Stimulated activated naive CD8-positive, alpha-beta T cell treated with anti-CD3 and anti-CD28 coated beads, Interleukin-15, Interleukin-2, amounts not matched to agents 100 ng/mL and 50 ng/mL, for 24 hours (primary cell): ENCODE data around the gene SLC38A9.

ENCODE experiments used
- H3K27ac Mint-ChIP-seq: one replicate; pipeline ENCODE4 v1.8.0; 2021; ENCODE audit warnings: mild to moderate bottlenecking, mixed read lengths
- H3K27me3 Mint-ChIP-seq: one replicate; pipeline ENCODE4 v1.8.0; 2021; ENCODE audit warnings: mixed read lengths
- H3K36me3 Mint-ChIP-seq: one replicate; pipeline ENCODE4 v1.8.0; 2021; ENCODE audit warnings: low read depth, mixed read lengths
- H3K4me1 Mint-ChIP-seq: one replicate; pipeline ENCODE4 v1.8.0; 2021; ENCODE audit warnings: low read depth, mixed read lengths
- H3K4me3 Mint-ChIP-seq: one replicate; pipeline ENCODE4 v1.8.0; 2021; ENCODE audit warnings: mild to moderate bottlenecking, mixed read lengths
- H3K9me3 Mint-ChIP-seq: one replicate; pipeline ENCODE4 v1.8.0; 2021; ENCODE audit warnings: mixed read lengths

The SLC38A9 gene

DNA sequence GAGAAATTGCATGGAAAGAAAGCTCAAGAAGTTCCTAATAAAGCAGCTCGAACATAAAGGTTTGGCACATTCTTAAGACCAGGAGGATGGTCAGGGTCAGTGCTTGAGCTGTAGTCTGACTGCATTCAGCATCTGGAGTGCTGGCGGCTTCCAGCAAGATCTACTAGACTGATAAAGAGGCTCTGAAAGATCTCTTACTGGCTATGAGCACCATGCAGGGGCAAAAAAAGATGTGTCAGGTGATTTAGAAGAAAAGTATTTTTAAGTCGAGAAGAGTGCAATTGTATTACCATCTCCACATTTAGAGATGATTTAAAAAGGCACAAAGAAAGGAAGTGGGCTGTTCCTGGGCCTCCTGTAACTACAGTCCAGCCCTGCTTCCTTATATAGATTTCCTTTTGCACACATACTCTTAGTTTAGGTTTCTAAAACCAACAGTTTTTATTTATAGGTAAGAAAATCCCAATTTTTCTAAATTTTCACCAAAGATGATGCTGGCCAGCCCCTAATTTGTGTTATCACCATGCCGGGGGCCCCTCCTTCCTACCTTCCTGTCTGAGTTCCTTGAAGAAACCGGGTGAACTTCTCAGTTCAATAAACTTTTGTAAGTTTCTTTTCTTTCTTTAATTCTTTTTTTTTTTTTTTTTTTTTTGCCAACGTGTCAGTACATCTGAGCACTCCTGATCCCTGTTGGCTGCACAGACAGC, 111.5 kb downstream of the SLC38A9 start:
- H3K4me3 Mint-ChIP-seq, result peak overlapping the region; percentile 53
- H3K4me1 Mint-ChIP-seq, result peaks cover 60% of the 10 kb centered on the region
- no peaks in the 10 kb centered on the region for H3K9me3 Mint-ChIP-seq
- no peaks in the 10 kb centered on the region for H3K27me3 Mint-ChIP-seq
- H3K36me3 Mint-ChIP-seq, result no peaks in the 10 kb centered on the region
- H3K27ac Mint-ChIP-seq, result peak overlapping the region; percentile 79

DNA sequence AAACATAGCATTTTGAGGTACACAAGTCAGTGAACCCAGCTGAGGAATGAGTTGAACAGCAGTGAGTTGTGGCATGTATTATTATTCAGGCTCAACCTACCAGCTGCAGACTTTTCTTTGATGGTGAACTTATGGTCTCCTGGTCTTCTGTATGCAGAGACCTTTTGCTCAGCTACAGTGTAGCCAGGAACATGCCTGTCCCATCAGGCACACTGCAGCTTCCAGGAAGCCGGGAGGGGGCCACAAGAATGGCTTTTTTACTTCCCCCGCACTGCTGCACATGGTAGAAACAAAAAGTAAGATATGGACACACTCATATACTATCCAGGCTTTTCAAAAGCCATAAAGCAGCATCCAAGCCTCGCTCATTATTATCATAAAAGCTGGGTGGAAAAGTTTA, 112.0 kb downstream of the SLC38A9 start:
- Mint-ChIP-seq H3K9me3 (no peaks in the 10 kb centered on the region), H3K4me1 (peaks cover 60% of the 10 kb centered on the region), H3K27ac (peak overlapping the region; percentile 79), H3K4me3 (peak overlapping the region; percentile 53), H3K27me3 (no peaks in the 10 kb centered on the region), H3K36me3 (no peaks in the 10 kb centered on the region)

DNA sequence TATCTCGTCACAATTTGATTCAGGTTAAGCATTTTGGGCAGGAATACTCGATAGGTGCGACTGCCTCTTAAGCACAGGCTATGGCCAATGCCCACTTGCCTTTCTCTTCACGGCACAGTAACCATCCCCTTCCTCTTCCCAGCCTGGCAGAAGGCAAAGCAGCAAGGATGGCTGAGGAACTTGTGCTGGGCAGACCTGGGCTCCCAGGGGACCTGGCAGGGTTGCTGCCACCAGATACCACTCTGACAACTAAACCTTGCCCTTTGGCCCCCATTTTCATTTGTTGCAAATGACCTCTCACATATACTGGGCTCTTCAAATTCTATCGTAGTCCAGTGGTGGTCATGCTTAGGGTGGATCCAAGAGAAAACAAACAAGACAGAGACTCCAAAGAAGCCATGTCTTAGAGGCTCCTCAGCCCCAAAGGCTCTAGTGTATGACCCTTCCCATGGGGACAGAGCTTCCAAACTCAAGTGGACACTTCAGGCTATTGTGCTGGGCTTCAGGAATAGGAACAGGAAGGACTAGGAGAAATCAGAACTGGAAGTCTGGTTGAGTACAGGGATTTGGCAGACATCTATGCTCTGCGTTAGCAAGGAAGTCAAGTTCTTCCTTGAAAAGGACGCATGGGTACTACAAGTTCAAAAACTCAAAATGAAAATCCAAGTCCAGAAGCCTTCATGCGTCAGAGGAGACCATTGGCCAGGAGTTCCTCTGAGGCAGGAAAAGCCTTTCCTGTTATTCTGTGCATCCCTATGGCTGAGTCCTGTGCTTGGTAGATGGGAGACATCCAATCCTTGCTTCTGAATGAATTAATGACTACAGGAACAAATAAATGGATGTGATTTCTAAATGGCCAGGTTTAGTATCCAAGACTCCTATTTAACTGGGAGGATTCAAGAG, 112.7 kb downstream of the SLC38A9 start:
- Mint-ChIP-seq H3K4me3 (no peak overlapping the region), H3K27me3 (no peaks in the 10 kb centered on the region), H3K9me3 (peaks cover 3% of the 10 kb centered on the region), H3K27ac (peak overlapping the region; percentile 9), H3K4me1 (peaks cover 66% of the 10 kb centered on the region), H3K36me3 (no peaks in the 10 kb centered on the region)

DNA sequence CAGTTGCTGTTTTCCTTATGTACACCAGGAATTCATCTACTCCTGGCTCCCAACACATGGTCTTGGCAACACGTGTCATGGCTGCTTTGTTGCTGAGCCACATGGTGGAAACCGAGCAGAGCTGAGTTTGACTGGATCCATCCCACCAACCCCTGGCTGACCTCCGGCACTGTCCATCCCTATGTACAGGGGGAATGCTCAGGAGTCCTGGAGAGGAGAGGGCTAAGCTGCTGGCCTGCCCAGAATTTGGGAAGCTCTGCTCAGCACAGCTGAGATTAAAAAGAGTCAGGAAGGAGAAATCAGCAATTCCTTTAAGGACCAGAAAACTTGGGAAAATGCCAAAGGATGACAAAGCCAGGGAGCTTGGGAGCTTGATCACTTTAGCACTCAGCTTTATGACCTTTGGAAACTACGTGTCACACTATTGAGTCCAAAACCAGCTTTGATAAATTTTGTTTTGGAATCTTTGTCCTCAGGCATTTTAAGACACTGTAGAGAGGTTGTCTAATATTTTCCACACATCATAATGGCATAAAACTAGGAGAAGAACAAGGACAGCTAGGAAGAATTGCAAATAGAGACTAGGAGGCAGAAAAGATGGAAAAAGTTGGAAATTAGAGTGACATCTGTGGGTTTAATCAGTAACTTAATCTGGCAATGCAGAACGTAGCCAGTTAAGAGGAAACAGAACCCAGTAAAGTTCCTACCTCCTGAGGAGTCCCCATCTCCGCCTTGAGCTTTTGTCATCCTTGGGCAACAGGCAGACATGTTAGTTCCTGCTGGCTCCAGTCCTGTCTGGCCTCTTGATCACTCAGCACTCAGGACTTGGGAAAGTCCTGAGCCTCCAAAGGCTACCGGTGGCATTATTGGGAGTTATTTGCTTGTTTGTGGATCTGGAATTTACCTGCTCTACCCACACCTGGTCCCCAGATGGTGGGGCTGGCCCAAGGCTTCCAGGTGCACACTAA, 114.8 kb downstream of the SLC38A9 start:
- Mint-ChIP-seq H3K36me3 (no peaks in the 10 kb centered on the region), H3K27ac (peak overlapping the region; percentile 85), H3K9me3 (peaks cover 3% of the 10 kb centered on the region), H3K4me3 (no peak overlapping the region), H3K27me3 (no peaks in the 10 kb centered on the region), H3K4me1 (peaks cover 71% of the 10 kb centered on the region)

DNA sequence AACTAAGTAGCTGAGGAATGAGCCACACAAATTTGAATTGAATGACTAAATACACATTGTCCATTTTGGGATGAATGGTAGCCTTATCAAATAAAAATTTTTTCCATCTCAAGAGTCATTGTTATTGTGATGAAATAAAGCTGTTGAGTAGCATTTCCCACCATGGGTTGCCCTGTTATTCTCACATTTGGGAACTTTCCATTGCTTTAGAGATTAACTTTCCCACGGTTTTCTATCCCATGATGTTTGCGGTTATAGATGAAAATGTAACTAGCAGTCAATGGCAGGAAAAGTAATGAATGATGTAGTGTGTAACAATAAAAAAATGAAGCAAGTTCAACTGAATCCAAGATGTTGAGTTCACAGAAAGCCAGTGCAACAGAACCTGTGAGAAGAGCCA, 117.5 kb downstream of the SLC38A9 start:
- H3K4me3 Mint-ChIP-seq, result no peak overlapping the region
- H3K27ac Mint-ChIP-seq, result peak overlapping the region; percentile 70
- peaks cover 4% of the 10 kb centered on the region for H3K36me3 Mint-ChIP-seq
- no peaks in the 10 kb centered on the region for H3K27me3 Mint-ChIP-seq
- H3K4me1 Mint-ChIP-seq, result peaks cover 67% of the 10 kb centered on the region
- H3K9me3 Mint-ChIP-seq, result peaks cover 3% of the 10 kb centered on the region

DNA sequence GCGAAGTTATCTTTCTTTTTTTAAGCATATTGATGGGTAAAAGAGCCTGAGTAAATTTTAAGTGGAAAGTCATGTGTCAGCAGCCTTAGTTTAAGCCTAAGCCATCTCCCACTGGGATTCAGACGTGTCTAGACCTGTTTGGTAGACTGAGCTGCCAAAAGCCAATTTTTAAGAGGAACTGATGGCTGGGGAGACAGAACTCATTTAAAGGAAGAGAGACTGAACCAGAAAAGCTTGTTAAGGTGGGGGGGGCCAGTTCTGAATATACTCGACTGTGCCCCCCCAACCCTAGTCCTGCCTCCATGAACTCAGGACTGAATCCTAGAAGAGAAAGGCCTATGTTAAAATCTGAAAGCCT, 119.0 kb downstream of the SLC38A9 start:
- peaks cover 58% of the 10 kb centered on the region for H3K4me1 Mint-ChIP-seq
- H3K36me3 Mint-ChIP-seq, result peaks cover 4% of the 10 kb centered on the region
- peaks cover 3% of the 10 kb centered on the region for H3K9me3 Mint-ChIP-seq
- H3K27ac Mint-ChIP-seq, result peak overlapping the region; percentile 22
- no peaks in the 10 kb centered on the region for H3K27me3 Mint-ChIP-seq
- H3K4me3 Mint-ChIP-seq, result no peak overlapping the region

DNA sequence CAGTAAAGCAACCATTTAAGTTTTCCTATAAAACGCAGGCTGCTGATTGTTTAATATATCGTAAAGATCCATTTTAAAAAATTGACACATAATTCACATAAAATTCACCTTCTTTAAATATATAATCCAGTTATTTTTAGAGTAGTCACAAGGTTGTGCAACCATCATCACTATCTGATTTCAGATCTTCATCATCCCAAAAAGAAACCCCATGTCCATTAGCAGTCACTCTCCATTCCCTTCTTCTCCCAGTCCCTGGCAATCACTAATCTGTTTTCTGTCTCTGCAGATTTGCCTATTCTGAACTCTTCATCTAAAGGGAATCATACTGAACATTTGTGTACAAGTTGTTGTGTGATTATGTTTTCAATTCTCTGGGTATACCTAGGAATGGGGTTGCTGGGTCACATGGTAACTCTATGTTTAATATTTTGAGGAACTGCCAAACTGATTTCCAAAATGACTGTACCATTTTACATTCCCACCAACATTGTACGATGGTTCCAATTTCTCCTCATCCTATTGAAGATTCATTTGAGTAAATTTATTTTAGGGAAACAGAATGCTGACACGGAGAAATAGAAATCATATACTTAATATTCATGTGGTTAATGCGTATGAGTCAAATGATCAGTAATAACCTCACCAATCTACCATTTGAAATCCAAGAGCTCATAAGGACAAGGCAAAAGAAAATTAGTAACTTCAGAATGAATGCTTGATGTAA, 119.6 kb downstream of the SLC38A9 start:
- Mint-ChIP-seq H3K27ac (peak overlapping the region; percentile 22), H3K36me3 (peaks cover 4% of the 10 kb centered on the region), H3K4me3 (no peak overlapping the region), H3K27me3 (no peaks in the 10 kb centered on the region), H3K4me1 (peaks cover 53% of the 10 kb centered on the region), H3K9me3 (peaks cover 3% of the 10 kb centered on the region)

DNA sequence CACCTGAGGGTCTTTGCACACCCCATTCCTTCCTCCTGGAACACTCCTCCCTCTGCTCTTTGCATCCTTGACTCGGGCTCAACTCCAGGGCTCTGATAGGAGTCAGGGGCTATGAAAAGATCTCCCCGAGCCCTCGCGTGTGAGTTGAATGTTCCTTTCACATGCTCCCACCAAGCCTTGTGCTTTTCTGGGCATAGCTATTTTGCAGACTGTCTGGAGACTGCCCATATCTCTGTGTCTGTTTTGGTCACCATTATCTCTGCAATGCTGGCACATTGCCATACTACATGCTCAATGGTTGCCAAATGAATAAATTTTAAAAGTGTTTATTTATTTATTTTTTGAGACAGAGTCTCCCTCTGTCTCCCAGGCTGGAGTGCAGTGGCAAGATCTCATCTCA, 120.4 kb downstream of the SLC38A9 start:
- Mint-ChIP-seq H3K4me1 (peaks cover 44% of the 10 kb centered on the region), H3K27ac (peak overlapping the region; percentile 93), H3K27me3 (no peaks in the 10 kb centered on the region), H3K36me3 (peaks cover 4% of the 10 kb centered on the region), H3K9me3 (peaks cover 3% of the 10 kb centered on the region), H3K4me3 (no peak overlapping the region)

DNA sequence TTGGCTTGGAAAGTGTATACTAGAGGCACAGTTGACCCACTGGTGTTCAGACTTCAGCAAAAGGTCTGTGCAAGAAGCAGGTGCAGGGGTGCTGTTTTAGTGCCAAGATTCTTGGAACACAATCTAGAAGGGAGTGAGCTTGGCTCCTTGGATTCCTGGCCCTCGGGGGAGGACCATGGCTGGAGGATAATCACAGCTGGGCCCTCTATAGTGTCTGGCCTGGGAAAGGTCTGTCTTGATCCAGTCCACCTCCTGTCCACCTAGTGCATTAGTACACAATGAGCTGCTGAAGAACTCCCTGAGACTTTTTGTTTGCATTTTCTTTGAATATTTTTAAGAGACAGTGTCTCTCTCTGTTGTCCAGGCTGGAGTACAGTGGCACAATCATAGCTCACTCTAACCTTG, 126.9 kb downstream of the SLC38A9 start:
- Mint-ChIP-seq H3K27ac (no peak overlapping the region), H3K9me3 (no peaks in the 10 kb centered on the region), H3K36me3 (peaks cover under 1% of the 10 kb centered on the region), H3K27me3 (no peaks in the 10 kb centered on the region), H3K4me3 (no peak overlapping the region), H3K4me1 (peaks cover 29% of the 10 kb centered on the region)

DNA sequence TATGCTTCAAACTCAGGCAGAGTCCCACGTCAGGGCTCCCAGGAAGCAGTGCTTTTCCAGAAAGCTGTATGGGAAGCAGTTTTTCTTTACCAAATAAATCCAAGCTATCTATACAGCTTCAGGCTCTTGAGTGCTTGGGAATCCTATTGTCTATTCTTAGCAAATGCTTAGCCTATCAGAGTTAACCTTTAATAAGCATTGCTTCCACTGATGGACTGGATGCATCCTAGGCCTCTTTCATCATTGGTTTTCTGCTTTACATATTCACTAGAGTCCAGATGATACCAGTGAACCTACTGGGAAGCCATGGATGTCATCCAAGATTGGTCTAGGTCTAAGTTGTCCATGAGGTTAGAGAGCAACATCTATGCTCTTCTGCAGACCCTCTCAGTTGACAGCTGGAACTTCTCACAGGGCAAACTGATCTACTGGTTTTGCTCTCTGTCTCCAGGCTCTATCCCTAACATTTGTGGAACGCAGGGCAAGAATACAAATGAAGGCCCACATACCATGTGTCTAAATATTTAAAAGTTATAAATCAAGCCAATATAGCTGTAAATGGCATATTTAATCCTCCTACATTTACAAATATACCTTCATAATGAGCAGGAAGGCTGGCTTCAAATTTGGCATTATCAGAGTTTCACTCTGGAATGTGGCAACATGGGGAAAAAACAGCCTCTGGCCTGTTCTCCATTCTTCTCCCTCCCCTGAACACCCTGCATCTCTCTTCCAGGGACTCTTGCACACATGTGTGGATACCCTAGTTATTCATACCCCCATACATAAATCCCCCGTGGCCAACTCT, 127.5 kb downstream of the SLC38A9 start:
- H3K4me1 Mint-ChIP-seq, result peaks cover 30% of the 10 kb centered on the region

DNA sequence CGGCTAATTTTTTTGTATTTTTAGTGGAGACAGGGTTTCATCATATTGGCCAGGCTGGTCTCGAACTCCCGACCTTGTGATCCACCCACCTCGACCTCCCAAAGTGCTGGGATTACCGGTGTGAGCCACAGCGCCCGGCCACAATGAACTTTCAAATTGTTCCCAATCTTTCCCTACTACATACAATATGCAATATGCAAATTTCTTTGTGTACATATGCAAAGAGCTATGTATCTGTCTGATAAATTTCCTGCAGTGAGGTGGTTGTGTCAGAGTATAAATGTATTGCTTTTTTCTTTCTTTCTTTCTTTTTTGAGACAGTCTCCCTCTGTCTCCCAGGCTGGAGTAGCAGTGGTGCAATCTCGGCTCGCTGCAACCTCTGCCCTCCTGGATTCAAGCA, 128.5 kb downstream of the SLC38A9 start:
- H3K27ac Mint-ChIP-seq, result no peak overlapping the region
- peaks cover 37% of the 10 kb centered on the region for H3K4me1 Mint-ChIP-seq
- H3K4me3 Mint-ChIP-seq, result no peak overlapping the region
- no peaks in the 10 kb centered on the region for H3K36me3 Mint-ChIP-seq
- H3K27me3 Mint-ChIP-seq, result no peaks in the 10 kb centered on the region
- no peaks in the 10 kb centered on the region for H3K9me3 Mint-ChIP-seq

More for the DNA sequence above, 127.5 kb downstream of the SLC38A9 start:
- Mint-ChIP-seq H3K27ac (no peak overlapping the region), H3K9me3 (no peaks in the 10 kb centered on the region), H3K4me3 (no peak overlapping the region), H3K36me3 (no peaks in the 10 kb centered on the region), H3K27me3 (no peaks in the 10 kb centered on the region)

DNA sequence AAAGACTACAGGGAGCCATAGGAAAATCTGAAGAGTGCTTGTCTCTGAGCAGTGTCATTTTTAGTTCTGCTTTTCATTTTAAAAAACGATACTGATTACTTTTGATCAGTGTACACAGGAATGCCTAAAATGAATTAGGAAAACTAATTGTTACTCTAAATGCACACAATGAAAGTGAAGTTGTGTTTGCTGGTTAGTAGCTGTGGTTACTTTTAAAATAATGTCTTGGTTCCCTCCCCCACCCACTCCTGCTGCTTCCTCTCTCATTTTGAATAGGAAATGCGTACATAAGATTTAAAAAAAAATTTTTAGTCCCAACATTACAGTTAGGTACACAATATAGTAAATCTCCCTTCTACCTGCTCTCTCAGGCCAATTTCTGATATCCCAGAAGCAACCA, 129.9 kb downstream of the SLC38A9 start:
- Mint-ChIP-seq H3K27me3 (no peaks in the 10 kb centered on the region), H3K9me3 (no peaks in the 10 kb centered on the region), H3K27ac (peak overlapping the region; percentile 24), H3K36me3 (no peaks in the 10 kb centered on the region), H3K4me3 (peak overlapping the region; percentile 20), H3K4me1 (peaks cover 42% of the 10 kb centered on the region)

DNA sequence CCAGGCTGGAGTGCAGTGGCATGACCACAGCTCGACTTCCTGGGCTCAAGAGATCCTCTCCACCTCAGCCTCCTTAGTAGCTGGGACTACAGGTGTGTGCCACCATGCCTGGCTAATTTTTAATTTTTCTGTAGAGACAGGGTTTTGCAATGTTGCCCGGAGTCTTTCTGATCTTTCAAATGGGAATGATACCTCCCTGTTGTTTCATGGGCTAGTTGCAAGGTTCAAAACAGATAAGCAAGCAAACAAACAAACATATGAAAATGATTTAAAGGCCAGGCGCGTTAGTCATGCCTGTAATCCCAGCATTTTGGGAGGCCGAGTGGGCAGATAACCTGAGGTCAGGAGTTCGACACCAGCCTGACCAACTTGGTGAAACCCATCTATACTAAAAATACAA, 132.1 kb downstream of the SLC38A9 start:
- Mint-ChIP-seq H3K9me3 (no peaks in the 10 kb centered on the region), H3K4me1 (peaks cover 56% of the 10 kb centered on the region), H3K36me3 (no peaks in the 10 kb centered on the region), H3K27ac (no peak overlapping the region), H3K27me3 (no peaks in the 10 kb centered on the region), H3K4me3 (no peak overlapping the region)
